Cardiac muscle cell (in vitro differentiated cells and primary cell): ENCODE results near the gene GLIPR1. TPM values are rescaled to one million over a fixed set of nuclear protein-coding genes. Genes with fewer than 3 reads are reported as not detected.

Experiments used
- DNase-seq, 2 donors: peaks; one replicate each; pipeline versions ENCODE4 v3.0.0 to v3.0.0-alpha.2; 2010 to 2017; ENCODE audit warnings: low read depth in 1 of 2, low spot score in 1 of 2
- H3K27ac ChIP-seq: fragments of 200-600 bp; sonication (generic); 2 replicates; pipeline ENCODE4 v1.5.1; 2016
- H3K27me3 ChIP-seq: fragments of 200-600 bp; sonication (generic); 2 replicates; pipeline ENCODE4 v1.6.0; 2016; ENCODE audit warnings: control low read depth
- H3K36me3 ChIP-seq: fragments of 200-600 bp; sonication (generic); 2 replicates; pipeline ENCODE4 v1.5.1; 2016; ENCODE audit warnings: control low read depth
- H3K4me1 ChIP-seq: fragments of 200-600 bp; sonication (generic); 2 replicates; pipeline ENCODE4 v1.8.1; 2017; ENCODE audit warnings: low read depth, mild to moderate bottlenecking, mixed run types
- H3K4me3 ChIP-seq: fragments of 200-600 bp; sonication (generic); 2 replicates; pipeline ENCODE4 v1.5.1; 2016; ENCODE audit warnings: mild to moderate bottlenecking
- H3K9me3 ChIP-seq: fragments of 200-600 bp; sonication (generic); 2 replicates; pipeline ENCODE4 v1.5.1; 2017; ENCODE audit warnings: low read depth, mild to moderate bottlenecking, control low read depth
- polyA plus RNA-seq: library from polyadenylated mRNA; unstranded; fragments of >200 nt; fragmentation: Nextera tagmentation; extraction: Ambion mirVana; gene quantifications from 2 replicates; pipeline ENCODE4 v1.2.1, GENCODE V29; 2016
- total RNA-seq: library from RNA; depleted of rRNA; stranded (reverse); fragments of >200 nt; gene quantifications from 2 replicates; pipeline ENCODE4 v1.2.3, GENCODE V29; 2016
- TF ChIP-seq, protein P1 (sequence below): IDR thresholded peaks from 2 replicates; pipeline ENCODE4 v1.5.1; 2012; ENCODE audit warnings: low read depth, mild to moderate bottlenecking, low read length

Gene GLIPR1
- total and polyA plus RNA-seq, 2 experiments from 2014 or later = 0.03 to 0.62 TPM

DNA sequence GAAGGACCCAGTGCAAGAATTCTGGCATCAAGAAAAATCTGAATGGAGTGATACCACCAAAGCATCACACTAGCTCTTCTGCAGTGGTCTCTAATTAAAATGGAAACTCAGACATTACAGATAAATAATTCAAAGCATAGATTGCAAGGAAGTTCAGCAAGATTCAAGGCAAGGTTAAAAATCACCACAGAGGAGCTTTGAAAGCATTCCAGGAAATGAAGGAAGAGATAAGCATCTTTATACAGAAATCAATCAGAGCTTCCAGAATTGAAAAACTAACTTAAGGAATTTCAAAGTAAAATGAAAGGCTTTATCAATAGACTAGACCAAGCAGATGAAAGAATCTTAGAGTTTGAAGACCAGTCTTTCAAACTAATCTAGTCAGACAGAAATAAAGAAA is 20.4 kb upstream of the GLIPR1 start:
- no peak overlapping the region for H3K27ac ChIP-seq
- H3K4me1 ChIP-seq = no peaks in the 10 kb centered on the region
- H3K4me3 ChIP-seq = no peak overlapping the region
- TF ChIP-seq, protein P1, sequence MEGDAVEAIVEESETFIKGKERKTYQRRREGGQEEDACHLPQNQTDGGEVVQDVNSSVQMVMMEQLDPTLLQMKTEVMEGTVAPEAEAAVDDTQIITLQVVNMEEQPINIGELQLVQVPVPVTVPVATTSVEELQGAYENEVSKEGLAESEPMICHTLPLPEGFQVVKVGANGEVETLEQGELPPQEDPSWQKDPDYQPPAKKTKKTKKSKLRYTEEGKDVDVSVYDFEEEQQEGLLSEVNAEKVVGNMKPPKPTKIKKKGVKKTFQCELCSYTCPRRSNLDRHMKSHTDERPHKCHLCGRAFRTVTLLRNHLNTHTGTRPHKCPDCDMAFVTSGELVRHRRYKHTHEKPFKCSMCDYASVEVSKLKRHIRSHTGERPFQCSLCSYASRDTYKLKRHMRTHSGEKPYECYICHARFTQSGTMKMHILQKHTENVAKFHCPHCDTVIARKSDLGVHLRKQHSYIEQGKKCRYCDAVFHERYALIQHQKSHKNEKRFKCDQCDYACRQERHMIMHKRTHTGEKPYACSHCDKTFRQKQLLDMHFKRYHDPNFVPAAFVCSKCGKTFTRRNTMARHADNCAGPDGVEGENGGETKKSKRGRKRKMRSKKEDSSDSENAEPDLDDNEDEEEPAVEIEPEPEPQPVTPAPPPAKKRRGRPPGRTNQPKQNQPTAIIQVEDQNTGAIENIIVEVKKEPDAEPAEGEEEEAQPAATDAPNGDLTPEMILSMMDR = no peak
- H3K27me3 ChIP-seq = no peaks in the 10 kb centered on the region
- DNase-seq = no peak
- no peaks in the 10 kb centered on the region for H3K9me3 ChIP-seq
- H3K36me3 ChIP-seq = no peaks in the 10 kb centered on the region

DNA sequence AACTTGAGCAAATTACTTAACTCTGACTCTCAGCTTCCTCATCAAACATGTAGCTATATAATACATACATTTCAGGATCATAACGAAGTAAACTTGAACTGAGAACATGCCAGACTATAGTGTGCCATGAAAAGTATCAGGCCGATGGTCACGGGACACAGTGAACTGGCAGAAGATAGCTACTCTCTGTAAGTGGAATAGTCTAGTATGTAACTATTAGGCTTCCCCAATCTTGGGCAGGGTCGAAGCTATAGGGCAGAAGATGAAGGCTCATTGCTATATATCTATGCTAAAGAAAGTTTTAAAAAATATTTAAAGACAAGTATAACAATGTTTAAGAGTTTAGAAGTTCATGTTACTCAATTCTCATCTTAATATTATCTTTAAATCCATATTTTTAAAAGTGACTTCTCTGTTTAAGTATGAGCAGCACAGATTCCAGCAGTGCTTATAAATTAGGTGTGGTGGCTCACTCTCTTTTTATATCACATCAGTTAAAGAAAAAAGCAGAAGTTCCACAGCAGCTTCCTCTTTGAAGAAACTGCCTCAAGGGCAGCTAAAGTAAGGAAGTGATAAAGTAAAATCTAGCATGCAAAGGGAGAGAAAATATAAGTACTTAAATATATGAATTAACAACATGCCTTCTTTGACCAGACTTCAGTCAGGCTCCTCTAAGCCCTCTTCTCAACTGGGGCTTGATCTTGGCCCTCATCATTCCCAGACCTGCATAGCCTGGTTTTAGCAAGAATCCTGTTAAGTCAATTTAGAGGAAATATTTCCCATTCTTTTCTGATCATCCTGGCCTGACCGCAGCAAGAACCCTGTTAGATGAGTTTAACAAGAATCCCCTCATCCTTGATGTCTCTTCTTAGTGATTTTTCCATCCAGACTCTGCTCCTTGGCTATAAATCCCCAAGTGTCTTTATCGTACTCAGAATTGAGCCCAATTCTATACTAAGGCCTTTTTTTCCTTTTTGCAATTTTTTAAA is 8.4 kb upstream of the GLIPR1 start:
- Histone ChIP-seq H3K27ac (no peak overlapping the region), H3K4me1 (no peaks in the 10 kb centered on the region), H3K4me3 (no peak overlapping the region), H3K36me3 (no peaks in the 10 kb centered on the region), H3K9me3 (no peaks in the 10 kb centered on the region), H3K27me3 (no peaks in the 10 kb centered on the region)
- DNase-seq = no peak
- TF ChIP-seq, protein P1 = no peak

DNA sequence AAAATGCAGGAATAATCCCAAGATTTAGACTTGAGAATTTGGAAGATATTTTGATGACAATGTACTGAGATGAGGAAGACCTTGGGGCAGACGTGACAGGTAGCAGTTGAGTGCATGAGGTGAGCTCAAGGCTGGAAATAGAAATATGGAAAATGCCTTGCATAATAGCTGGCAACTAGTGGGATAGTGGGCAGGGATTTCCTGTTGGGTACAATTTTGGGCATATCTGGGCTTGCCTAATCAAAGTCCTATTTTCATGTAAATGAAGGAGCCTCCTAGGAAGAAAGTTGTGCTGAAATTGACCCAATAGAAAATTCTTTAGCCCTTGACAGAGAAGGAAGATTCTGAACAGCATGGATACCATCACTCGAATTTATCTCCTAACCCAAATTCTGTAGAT is 6.4 kb upstream of the GLIPR1 start:
- H3K4me3 ChIP-seq = no peak overlapping the region
- H3K9me3 ChIP-seq = no peaks in the 10 kb centered on the region
- H3K27me3 ChIP-seq = no peaks in the 10 kb centered on the region
- H3K4me1 ChIP-seq = no peaks in the 10 kb centered on the region
- DNase-seq = no peak
- H3K36me3 ChIP-seq = no peaks in the 10 kb centered on the region
- TF ChIP-seq, protein P1 = no peak
- H3K27ac ChIP-seq = no peak overlapping the region

DNA sequence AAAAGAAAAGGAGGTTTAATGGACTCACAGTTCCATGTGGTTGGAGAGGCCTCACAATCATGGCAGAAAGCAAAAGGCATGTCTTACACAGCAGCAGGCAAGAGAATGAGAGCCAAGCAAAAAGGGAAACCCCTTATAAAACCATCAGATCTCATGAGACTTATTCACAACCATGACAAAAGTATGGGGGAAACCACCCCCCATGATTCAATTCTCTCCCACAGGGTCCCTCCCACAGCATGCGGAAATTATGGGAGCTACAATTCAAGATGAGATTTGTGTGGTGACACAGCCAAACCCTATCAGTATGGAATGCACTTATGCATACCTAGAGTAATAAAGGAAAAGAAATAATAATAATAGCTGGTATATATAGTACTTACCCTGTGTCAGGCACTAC is 4.5 kb upstream of the GLIPR1 start:
- TF ChIP-seq, protein P1 = no peak
- DNase-seq = no peak

DNA sequence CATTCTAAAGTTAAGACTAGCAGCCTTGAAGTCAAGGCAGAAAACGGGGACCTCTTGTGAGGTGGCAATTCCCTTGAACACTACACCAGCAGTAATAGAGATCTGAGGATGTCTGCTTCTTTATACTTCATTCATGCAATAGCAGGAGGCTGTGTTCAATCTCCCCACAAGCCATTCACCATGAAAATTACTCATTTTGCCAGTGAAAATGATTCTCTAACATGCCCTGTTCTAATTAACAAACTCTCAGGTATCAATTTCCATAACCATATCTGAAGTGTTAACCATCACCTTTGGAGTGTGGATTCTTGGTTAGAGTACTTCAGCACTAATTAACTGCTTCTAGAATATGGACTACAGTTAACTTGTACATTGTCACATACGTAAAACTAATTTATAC is 3.4 kb upstream of the GLIPR1 start:
- Histone ChIP-seq H3K4me3 (no peak overlapping the region), H3K27me3 (no peaks in the 10 kb centered on the region), H3K4me1 (no peaks in the 10 kb centered on the region), H3K36me3 (no peaks in the 10 kb centered on the region), H3K27ac (no peak overlapping the region), H3K9me3 (no peaks in the 10 kb centered on the region)
- TF ChIP-seq, protein P1 = no peak
- DNase-seq = no peak

More for the DNA sequence above, 4.5 kb upstream of the GLIPR1 start:
- Histone ChIP-seq H3K9me3 (no peaks in the 10 kb centered on the region), H3K27ac (no peak overlapping the region), H3K36me3 (no peaks in the 10 kb centered on the region), H3K4me1 (no peaks in the 10 kb centered on the region), H3K4me3 (no peak overlapping the region), H3K27me3 (no peaks in the 10 kb centered on the region)
